ENCODE measurements around the gene ARHGAP6. TPM values are rescaled to one million over a fixed set of nuclear protein-coding genes. Genes with fewer than 3 reads are reported as not detected.
A peak's percentile ranks its signal among the peaks of the same experiment; 100 is the strongest.

Gene ARHGAP6
- total and polyA plus RNA-seq, 11 donors = 2.1 to 6.6 (median 2.5) TPM

DNA sequence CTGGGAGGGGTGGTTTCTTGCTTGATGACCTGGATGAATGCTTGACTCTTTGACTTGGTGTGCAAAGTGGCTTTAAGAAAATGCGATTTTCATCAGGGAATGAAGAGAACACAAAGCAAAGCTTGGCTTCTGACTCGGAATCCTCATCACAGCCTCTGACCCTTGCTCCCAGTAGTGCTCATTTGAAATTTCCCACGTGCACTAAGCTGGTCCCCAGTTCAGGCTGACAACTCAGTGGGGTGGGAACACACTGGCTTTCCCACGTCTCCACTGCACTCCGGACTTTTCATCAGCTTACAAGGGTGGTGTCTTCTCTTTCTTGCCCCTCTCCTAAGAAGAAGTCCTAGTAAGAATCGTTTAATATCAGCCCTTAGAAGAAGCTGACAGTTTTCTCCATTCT lies 501.3 kb downstream of the ARHGAP6 start:
- DNase-seq = peak in 3 of 5 donors; percentile 16 to 30 (median 17)
- no peak for TF ChIP-seq POLR2A (IDR thresholded peaks at IDR 0.05)
- TF ChIP-seq, protein P1, sequence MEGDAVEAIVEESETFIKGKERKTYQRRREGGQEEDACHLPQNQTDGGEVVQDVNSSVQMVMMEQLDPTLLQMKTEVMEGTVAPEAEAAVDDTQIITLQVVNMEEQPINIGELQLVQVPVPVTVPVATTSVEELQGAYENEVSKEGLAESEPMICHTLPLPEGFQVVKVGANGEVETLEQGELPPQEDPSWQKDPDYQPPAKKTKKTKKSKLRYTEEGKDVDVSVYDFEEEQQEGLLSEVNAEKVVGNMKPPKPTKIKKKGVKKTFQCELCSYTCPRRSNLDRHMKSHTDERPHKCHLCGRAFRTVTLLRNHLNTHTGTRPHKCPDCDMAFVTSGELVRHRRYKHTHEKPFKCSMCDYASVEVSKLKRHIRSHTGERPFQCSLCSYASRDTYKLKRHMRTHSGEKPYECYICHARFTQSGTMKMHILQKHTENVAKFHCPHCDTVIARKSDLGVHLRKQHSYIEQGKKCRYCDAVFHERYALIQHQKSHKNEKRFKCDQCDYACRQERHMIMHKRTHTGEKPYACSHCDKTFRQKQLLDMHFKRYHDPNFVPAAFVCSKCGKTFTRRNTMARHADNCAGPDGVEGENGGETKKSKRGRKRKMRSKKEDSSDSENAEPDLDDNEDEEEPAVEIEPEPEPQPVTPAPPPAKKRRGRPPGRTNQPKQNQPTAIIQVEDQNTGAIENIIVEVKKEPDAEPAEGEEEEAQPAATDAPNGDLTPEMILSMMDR (IDR thresholded peaks at IDR 0.05) = no peak
- Histone ChIP-seq H3K9me3 (no peaks in the 10 kb centered on the region), H3K36me3 (peaks cover 0 to 5% (median 0%) of the 10 kb centered on the region in 9 donors), H3K27me3 (no peaks in the 10 kb centered on the region), H3K27ac (peak overlapping the region in 2 of 12 donors; percentile 38 to 48), H3K4me1 (peaks cover 0 to 11% (median 0%) of the 10 kb centered on the region in 12 donors), H3K4me3 (no peak overlapping the region)
- intact Hi-C loops (cut with DNase I) = no loop called here
- WGBS, 4 donors = 63 to 86% (median 74%) methylated on average over 6 of the region's 6 CpGs
- peak in 1 of 4 donors; percentile 48 for ATAC-seq

DNA sequence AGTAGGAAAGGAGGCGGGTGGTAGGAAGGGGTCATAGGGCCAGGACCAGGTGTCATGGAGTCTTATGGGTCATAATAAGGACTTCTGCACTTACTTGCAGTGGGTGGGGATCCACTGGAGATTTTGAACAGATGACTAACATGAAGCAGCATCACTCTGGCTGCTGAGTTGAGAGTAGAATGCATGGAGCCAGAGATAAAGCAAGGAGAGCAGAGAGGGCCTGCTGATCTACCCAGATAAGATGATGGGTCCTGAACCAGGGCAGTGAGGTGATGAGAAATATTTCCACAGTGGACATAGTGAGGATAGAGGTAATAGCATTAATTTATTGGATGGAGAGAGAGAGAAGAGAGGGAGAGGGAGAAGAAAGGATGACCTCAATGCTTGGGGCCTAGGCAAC lies 506.6 kb downstream of the ARHGAP6 start:
- 85 to 100% (median 90%) methylated on average over 1 of the region's 1 CpG for WGBS, 4 donors

DNA sequence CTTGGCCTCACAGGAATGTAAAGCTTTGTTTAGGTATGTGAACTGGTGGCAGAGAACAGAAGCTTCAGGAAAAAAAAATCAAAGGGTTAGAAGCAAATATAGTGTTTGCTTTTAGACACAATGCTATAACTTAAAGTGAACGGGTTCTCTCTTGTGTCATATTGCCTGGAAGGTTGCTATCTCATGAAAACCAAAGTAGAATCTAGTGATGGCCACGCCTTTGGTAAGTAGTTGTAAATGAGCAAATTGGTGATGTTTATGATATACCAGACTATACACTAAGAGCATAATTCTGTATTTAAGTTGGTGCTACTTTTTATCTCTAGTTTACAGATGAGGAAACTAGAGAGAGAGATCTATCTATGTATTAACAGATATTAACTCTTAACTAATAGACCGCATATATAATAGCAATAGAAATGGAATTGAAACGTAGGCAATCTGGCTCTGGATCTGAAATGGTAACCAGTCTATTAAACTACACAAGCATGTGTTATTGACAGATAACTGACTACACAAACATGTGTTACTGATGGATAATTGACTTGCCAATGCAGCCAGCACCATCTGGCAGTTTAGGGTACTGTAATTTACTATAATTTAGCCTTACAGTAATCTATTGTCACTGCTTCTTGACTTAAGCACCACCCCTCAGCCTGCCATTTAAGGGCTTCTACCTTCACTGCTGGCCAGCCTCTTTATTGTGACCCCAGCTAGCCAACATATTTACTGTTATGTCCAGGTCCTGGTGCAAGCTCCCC lies 513.7 kb downstream of the ARHGAP6 start:
- Histone ChIP-seq H3K36me3 (peaks cover 0 to 11% (median 0%) of the 10 kb centered on the region in 9 donors), H3K27ac (no peak overlapping the region), H3K27me3 (peaks cover 0 to 3% (median 0%) of the 10 kb centered on the region in 9 donors), H3K4me3 (no peak overlapping the region), H3K9me3 (no peaks in the 10 kb centered on the region), H3K4me1 (no peaks in the 10 kb centered on the region)
- TF ChIP-seq POLR2A (IDR thresholded peaks at IDR 0.05) = no peak
- TF ChIP-seq, protein P1 (IDR thresholded peaks at IDR 0.05) = no peak
- no peak for DNase-seq
- WGBS, 4 donors = 69 to 90% (median 82%) methylated on average over 4 of the region's 4 CpGs
- intact Hi-C loops (cut with DNase I) = no loop called here
- no peak for ATAC-seq

More for the DNA sequence above, 506.6 kb downstream of the ARHGAP6 start:
- Histone ChIP-seq H3K27ac (no peak overlapping the region), H3K9me3 (no peaks in the 10 kb centered on the region), H3K4me3 (no peak overlapping the region), H3K4me1 (no peaks in the 10 kb centered on the region), H3K36me3 (peaks cover 0 to 11% (median 0%) of the 10 kb centered on the region in 9 donors), H3K27me3 (peaks cover 0 to 3% (median 0%) of the 10 kb centered on the region in 9 donors)
- DNase-seq (no peak), ATAC-seq (no peak)
- TF ChIP-seq, protein P1 (IDR thresholded peaks at IDR 0.05) = no peak
- no peak for TF ChIP-seq POLR2A (IDR thresholded peaks at IDR 0.05)
- intact Hi-C loops (cut with DNase I) = loop anchor here in 1 of 10 donors (5.0 kb wide), 1 partner anchor 358 kb away; no protein-coding TSS in a partner anchor

GRCh38 chrX:11148401-11148800 lies 517.3 kb downstream of the ARHGAP6 start:
- H3K4me1 ChIP-seq = peaks cover 0 to 4% (median 0%) of the 10 kb centered on the region in 12 donors
- no peak for ATAC-seq
- no peaks in the 10 kb centered on the region for H3K9me3 ChIP-seq
- no peak for DNase-seq
- no peak for TF ChIP-seq POLR2A (IDR thresholded peaks at IDR 0.05)
- TF ChIP-seq, protein P1 (IDR thresholded peaks at IDR 0.05) = no peak
- H3K4me3 ChIP-seq = no peak overlapping the region
- WGBS, 4 donors = 84 to 99% (median 95%) methylated on average over 6 to 7 of the region's 7 CpGs
- no peaks in the 10 kb centered on the region for H3K36me3 ChIP-seq
- intact Hi-C loops (cut with DNase I) = loop anchor here in 4 of 10 donors (5.0 to 10.0 kb wide), 5 partner anchors 226 to 626 kb away; no protein-coding TSS in a partner anchor
- no peak overlapping the region for H3K27ac ChIP-seq
- H3K27me3 ChIP-seq = peaks cover 0 to 5% (median 0%) of the 10 kb centered on the region in 9 donors

Data from heart left ventricle (tissue), 16 donors.